Dermis microvascular lymphatic vessel endothelial cell (primary cell): Measurements from ENCODE around the gene CARD19. TPM values are rescaled to one million over a fixed set of nuclear protein-coding genes. Genes with fewer than 3 reads are reported as not detected.
A peak's percentile ranks its signal among the peaks of the same experiment; 100 is the strongest.

Experiments used
- DNase-seq, 2 donors: peaks; one replicate each; pipeline versions ENCODE4 v3.0.0 to v3.0.0-alpha.2; 2010; ENCODE audit warnings: low read depth in 2 of 2
- total RNA-seq: library from RNA; depleted of rRNA; stranded (reverse); fragments of >200 nt; gene quantifications from 2 replicates; pipeline ENCODE4 v1.2.1, GENCODE V29; 2014

The CARD19 gene
- total RNA-seq, 1 donor from 2014 or later: 54.7 TPM

GRCh38 chr9:93064392-93065134, 31.5 kb upstream of the CARD19 start:
- DNase-seq: no peak

GRCh38 chr9:93065135-93065720, 30.8 kb upstream of the CARD19 start:
- DNase-seq: no peak

GRCh38 chr9:93066978-93067603, 28.9 kb upstream of the CARD19 start:
- no peak for DNase-seq

- no peak for DNase-seq
Observed at GRCh38 chr9:93068956-93069355, 27.1 kb upstream of the CARD19 start.

- DNase-seq: peak in 1 of 2 donors; percentile 27
Observed at GRCh38 chr9:93071464-93071863, 24.6 kb upstream of the CARD19 start.

- no peak for DNase-seq
Observed at GRCh38 chr9:93072383-93072795, 23.6 kb upstream of the CARD19 start.

- no peak for DNase-seq
Observed at GRCh38 chr9:93076101-93076791, 19.8 kb upstream of the CARD19 start.

- DNase-seq: no peak
Observed at GRCh38 chr9:93076792-93077128, 19.3 kb upstream of the CARD19 start.

GRCh38 chr9:93077367-93077766, 18.6 kb upstream of the CARD19 start:
- DNase-seq: no peak

- DNase-seq: no peak
Observed at GRCh38 chr9:93077811-93078210, 18.2 kb upstream of the CARD19 start.

GRCh38 chr9:93079371-93079770, 16.6 kb upstream of the CARD19 start:
- DNase-seq: no peak

- DNase-seq: no peak
Observed at GRCh38 chr9:93080406-93080805, 15.6 kb upstream of the CARD19 start.

GRCh38 chr9:93081081-93081529, 14.9 kb upstream of the CARD19 start:
- DNase-seq: no peak

- DNase-seq: no peak
Observed at GRCh38 chr9:93081931-93082330, 14.1 kb upstream of the CARD19 start.

GRCh38 chr9:93082841-93083411, 13.1 kb upstream of the CARD19 start:
- no peak for DNase-seq

GRCh38 chr9:93083592-93084470, 12.2 kb upstream of the CARD19 start:
- DNase-seq: no peak

- no peak for DNase-seq
Observed at GRCh38 chr9:93084471-93084881, 11.5 kb upstream of the CARD19 start.

- DNase-seq: no peak
Observed at GRCh38 chr9:93085676-93086075, 10.3 kb upstream of the CARD19 start.

- DNase-seq: no peak
Observed at GRCh38 chr9:93086447-93087224, 9.4 kb upstream of the CARD19 start.
